ENCODE measurements around the gene MPHOSPH6.
"Not testable (repeated sequence)": the region's sequence is repeated elsewhere in the genome, so short reads cannot be mapped to it uniquely, and the experiment has no call there.

MPHOSPH6 gene

GRCh38 chr16:82119405-82119804, 50.6 kb downstream of the MPHOSPH6 start:
- TF ChIP-seq CTCF (IDR thresholded peaks at IDR 0.05; ENCODE audit: low read depth, low read length) = no peak
- DNase-seq (ENCODE audit: extremely low read depth, low read depth) = no peak

- no peak for TF ChIP-seq CTCF (IDR thresholded peaks at IDR 0.05; ENCODE audit: low read depth, low read length)
- no peak for DNase-seq (ENCODE audit: extremely low read depth, low read depth)
Observed at GRCh38 chr16:82118749-82119148, 51.3 kb downstream of the MPHOSPH6 start.

GRCh38 chr16:82116535-82116934, 53.5 kb downstream of the MPHOSPH6 start:
- DNase-seq (ENCODE audit: extremely low read depth, low read depth) = no peak
- no peak for TF ChIP-seq CTCF (IDR thresholded peaks at IDR 0.05; ENCODE audit: low read depth, low read length)

- no peak for TF ChIP-seq CTCF (IDR thresholded peaks at IDR 0.05; ENCODE audit: low read depth, low read length)
- no peak for DNase-seq (ENCODE audit: extremely low read depth, low read depth)
Observed at GRCh38 chr16:82113741-82114140, 56.3 kb downstream of the MPHOSPH6 start.

GRCh38 chr16:82111944-82112343, 58.1 kb downstream of the MPHOSPH6 start:
- no peak for DNase-seq (ENCODE audit: extremely low read depth, low read depth)
- no peak for TF ChIP-seq CTCF (IDR thresholded peaks at IDR 0.05; ENCODE audit: low read depth, low read length)

- not testable (repeated sequence) for DNase-seq (ENCODE audit: extremely low read depth, low read depth)
Observed at GRCh38 chr16:82109266-82109665, 60.8 kb downstream of the MPHOSPH6 start.

- DNase-seq (ENCODE audit: extremely low read depth, low read depth) = no peak
- no peak for TF ChIP-seq CTCF (IDR thresholded peaks at IDR 0.05; ENCODE audit: low read depth, low read length)
Observed at GRCh38 chr16:82108774-82109173, 61.2 kb downstream of the MPHOSPH6 start.

- no peak for TF ChIP-seq CTCF (IDR thresholded peaks at IDR 0.05; ENCODE audit: low read depth, low read length)
- DNase-seq (ENCODE audit: extremely low read depth, low read depth) = no peak
Observed at GRCh38 chr16:82108100-82108499, 61.9 kb downstream of the MPHOSPH6 start.
